Measurements from ENCODE around the gene FBXO9.

Gene FBXO9

DNA sequence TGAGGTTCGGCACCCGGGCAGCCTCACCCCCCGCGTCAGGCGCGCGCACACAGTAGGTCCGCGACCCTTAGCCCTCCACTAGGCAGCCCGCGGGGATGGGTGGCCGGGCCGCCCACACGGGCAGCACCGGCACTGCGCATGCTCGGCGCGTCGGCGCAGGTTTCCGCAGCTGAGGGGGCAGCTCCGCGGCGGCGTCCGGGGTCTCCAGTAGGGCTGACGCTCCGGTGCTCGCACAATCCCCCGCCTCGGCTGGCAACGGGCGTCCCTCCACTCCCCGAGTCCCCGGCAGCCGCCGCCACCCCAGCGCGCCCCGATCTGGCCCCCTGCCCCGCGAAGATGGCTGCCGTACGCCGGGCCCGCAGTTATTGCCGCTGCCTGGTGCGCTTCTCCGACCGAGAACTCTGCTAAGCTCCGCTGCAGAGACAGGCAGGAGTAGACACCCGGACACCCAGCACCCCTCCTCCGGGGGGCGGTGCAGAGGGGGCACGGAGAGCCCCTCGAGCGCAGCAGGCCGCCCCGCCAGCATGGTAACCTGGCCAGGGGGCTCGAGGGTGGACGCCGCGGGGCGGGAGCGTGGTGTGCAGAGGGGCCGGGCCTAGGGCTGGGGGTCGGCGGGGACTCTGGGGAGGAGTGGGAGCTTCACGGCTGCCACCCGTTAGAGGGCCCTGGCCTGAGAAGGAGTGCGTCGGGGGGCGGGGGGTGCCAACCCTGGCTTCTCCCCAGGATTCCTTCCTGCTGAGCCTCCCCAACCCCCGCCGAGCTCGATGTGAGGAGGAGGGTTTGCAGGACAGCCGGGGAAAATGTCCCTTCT lies at the start of gene FBXO9:
FBXO9 (plus strand) TSS at position 139 of the 811 bp plus-strand sequence; CDS start at position 525, 386 bp downstream.
- peak; percentile 82 for DNase-seq

DNA sequence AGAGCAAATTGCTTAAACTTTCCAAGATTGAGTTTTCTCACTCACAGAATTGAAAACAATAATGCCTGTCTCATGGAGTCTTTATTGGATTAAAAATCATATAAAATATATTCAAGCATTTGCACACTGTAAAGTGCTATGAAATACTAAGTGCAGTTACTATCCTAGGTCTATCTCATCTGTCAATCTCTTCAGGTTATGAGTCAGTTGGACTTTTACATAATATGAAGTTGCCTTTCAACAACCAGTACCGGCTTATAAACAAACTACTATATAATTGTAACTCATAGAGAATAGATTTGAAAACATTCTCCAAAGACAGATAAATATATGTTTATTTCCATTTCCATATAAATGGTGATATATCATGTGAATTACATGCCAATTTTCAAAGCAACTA lies 49.7 kb upstream of the FBXO9 start:
- no peak for DNase-seq

DNA sequence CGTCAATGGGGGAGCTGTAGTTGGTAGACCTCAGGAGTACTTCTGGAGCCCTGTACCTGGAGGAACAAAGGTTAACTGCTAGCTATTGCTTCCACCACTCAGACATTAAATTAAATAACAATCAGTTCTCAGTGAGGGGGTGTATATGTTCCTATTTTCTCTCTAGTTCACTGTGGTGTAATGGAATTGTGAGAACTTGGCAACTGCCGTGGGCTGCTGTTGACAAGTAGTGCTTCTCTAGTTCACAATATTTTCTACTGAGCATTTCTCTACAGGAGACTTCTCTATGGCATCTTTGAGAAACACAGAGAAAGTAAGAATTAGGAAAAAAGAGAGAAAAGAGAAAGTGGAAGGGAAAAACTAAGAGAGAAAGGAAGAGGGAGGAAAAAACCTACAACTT lies 46.8 kb upstream of the FBXO9 start:
- DNase-seq, result no peak

DNA sequence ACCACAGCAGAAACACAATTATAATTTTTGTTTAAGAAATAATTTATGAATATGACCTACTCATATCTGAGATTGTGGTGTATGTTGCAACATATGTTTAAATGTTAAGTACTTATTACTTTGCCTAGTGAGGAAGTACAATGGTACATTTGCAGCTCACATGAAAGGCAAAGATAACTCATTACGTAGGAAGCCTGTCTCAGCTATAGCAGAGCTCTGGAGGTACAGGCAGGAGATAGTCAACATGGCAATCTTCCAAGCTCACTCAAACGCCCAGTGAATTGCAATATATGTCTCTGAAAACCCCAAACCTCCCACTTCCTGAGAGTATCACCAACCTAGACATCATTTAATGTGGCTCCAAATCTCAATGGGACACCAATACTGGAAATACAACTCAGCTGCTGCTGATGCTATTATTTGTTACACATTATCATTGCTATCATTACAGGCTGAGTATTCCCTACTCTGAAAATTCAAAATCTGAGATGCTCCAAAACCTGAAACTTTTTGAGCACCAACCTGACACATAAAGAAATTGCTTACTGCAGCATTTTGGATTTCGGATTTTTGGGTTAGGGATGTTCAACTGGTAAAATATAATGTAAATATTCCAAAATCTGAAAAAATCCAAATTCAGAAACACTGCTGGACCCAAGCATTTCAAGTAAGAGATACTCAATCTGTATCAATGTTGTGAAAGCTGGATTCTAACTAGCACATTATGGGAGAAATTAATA lies 45.0 kb upstream of the FBXO9 start:
- DNase-seq, result no peak

DNA sequence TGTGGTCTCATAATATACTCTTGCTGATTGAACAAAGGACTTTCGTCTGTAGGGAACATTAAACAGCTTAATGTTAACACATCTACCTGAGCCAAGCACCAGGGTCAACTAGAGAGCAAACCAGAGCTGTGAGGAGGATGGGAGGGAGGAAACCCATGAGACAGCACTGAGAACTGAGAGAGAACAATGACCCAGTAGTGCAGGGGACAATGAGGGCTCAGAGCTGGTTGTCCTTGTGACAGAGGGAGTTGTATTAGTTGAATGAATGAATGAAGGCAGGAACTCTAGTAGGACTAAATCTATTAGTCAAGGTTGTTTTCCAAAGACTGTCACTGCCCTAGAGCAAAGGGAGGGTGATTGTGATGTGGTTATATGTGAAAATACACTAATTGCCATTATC lies 41.9 kb upstream of the FBXO9 start:
- no peak for DNase-seq

DNA sequence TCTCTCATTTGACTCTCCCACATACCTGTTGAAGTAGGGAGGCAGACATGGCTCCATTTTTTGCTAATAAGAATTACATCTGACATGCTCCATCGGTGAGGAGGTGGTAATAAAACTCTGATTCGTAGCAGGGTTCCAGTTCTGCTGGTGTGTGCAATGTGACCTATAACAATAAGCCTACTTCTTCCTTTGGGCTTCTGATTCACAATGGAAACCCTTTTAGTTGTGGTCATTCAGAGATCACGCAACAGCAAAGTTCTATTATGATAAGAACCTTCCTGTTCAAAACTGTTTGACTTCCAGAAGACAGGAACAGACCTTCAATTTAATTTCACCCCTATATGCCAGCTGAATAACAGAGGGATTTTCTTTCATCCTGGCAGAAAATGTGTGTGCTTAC lies 38.7 kb upstream of the FBXO9 start:
- DNase-seq, result no peak

DNA sequence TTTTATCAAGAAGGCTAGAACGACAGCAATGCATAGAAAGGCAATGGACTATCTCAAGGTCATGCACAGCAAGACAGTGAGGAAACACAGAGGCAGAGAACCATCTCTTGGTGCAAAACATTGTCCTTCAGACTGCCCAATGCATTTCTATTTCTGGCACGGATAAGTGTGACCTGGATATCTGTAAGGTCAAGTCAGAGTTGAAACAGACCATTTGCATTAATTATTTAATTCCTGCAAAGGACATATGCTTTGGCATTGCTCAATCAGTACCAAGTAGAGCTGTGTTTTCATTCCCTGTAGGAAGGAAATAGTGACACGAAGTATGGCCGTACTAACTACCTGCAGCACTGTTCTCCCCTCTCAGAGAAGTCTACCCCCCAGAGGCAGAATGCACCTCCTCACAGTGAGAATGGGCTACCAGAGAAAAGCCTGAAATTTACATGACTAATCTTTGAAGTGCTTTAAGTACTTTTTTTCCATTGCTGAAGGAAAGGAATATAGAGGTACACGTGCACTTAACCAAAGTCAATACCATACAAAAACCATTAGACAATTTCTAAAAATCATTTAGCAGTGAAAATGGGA lies 38.0 kb upstream of the FBXO9 start:
- no peak for DNase-seq

DNA sequence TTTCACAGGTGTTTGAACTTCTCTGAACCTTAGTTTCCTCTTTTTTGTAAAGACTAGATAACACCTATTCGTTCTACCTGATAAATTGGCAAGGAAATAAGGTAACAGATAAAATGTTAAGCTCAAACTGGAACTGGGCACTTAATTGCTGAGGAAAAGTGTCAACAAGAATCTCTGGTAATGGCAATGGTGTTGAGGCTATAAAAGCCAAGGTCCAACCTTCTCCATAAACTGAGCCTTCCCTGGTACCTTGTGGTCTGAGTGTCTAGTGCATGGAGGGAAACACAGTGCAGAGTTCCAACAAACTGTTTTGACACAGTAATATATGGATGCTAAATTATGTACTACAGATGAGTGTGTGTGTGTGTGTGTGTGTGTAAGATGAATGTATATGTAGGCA lies 36.7 kb upstream of the FBXO9 start:
- no peak for DNase-seq

DNA sequence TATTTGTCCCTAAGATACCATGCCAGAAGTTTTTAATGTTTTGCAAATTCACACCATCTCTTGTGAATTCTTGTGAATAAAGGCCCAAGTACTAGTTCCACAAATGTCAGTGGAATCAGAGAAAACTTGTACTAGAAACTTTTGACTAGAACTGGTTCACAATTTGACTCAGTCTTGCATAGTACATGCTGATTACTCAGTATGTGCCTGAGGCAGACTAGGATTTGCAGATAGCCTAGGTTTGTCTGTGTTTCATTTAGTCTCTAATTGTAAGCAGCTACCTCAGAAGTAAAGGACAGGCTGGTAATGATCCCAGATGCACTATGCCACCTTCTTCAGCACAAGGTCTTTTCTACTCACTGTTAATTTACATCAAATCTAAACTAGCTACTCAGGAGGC lies 35.9 kb upstream of the FBXO9 start:
- no peak for DNase-seq

DNA sequence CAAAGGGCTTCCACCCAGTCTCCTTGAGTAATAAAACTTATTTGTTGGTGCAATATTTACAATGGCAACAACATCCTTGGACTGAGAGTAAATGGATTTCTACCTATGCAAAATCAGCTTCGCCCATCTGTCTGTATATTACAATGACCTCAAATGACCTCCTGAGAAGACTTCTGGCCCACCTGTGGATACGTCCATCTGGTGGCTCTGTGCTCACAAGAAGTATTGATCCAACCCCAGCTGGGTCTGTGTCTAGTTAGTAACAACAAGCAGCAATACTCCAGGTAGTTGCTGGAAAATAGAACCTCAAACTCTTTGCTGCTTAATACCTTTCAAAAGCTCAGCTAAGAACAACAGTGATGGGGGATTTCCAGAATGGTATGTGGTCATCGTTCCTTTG lies 35.4 kb upstream of the FBXO9 start:
- no peak for DNase-seq

DNA sequence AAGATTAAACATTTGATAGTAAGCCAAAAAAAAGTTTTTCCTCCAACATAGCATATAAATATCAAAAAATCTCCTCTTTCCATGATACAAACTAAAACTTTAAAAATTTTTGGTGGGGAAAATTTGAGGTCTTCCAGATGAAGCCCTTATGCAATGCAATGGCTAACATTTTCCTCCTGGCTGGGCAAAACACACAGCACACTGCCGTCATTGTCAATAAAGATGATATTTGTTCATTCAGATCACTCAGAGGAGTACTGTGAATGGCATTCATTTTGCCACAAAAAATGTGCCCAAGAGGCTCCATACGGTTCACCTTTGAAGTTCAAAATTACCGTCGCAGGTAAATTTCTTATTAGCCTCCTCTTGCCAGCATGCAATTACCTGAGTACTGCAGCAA lies 33.9 kb upstream of the FBXO9 start:
- DNase-seq, result no peak

DNA sequence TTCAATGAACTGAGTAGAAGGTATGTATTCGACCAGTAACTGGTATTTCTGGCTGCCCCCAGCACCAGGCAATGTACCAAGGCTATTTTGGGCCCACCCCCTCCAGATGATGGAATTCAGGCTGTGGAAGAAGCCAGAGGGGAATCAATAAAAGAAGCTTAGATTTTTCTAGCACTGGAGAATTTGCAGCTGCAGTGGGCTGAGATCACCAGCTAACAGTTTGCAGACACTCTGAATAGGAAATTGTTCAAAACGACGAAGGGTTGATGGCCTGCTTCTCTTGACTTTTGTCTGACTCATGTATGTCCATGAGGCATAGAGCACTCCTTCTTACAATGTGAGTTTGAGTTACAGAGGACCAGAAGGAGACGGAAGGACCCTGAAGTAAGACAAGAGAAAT lies 32.4 kb upstream of the FBXO9 start:
- no peak for DNase-seq

DNA sequence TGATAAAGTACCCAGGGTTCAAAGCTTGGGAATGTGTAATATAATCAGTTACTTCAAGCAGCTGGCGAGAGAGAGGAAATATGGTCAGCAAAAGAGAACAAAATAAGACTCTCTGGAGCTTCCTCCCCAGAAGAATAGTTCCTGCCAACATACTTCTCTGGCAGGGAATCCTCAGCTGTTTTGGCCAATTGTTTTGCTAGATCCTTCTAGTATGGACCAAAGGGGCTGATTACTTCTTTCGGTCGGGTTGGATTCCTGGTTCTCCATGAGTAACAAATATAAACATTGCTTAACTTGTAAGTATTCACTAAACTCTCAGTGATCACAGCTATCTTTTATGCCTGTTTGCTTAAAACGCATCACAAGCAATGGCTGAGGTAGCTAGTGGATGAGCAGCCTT lies 31.4 kb upstream of the FBXO9 start:
- no peak for DNase-seq

DNA sequence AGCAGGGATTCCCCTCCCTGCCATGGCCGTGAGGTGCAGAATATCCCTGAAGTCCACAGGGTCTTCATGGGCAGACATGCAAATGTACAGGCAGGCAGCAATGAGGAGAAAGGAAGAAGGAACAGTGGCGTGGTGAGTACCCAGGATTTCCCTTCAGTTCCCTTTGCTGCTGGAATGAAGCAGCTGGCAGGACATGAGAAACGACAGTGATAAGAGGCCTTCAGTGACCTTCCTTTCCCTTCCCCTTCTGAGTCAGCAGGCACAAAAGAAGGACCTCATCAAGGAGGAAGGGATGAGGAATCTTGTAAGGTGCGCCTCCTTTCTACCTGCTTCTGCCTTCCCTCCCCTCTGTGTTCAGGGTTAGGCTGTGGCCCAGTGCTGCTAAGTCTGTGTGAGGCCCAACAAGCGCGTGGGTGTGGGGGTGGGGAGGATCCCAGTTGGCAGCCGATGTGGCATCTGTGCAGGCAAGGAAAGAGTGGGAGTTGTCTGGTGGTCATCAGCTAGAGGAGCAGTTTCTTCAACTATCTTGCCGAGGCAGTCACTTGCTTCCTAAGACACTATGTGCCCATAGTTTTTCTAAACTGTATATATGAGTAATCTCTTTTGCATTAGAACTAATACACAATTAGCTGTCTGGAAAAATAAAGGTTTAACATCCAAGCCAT lies 29.5 kb upstream of the FBXO9 start:
- DNase-seq, result no peak

DNA sequence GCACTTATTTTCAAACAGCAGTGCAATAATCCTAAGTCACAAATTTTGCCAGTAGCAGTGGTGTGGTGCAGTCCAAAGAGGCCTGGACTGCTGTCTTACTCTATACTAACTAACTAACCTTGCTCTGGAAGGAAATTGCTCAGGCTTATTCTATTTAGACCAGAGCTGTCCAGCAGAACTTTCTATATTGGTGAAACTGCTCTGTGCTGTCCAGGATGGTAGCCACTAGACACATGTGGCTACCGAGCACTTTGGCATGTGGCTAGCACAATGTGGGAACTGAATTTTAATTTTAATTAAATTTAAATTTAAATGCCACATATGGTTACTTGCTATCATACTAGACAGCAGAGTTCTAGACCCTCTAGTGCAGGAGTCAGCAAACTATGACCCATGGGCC lies 27.1 kb upstream of the FBXO9 start:
- no peak for DNase-seq

DNA sequence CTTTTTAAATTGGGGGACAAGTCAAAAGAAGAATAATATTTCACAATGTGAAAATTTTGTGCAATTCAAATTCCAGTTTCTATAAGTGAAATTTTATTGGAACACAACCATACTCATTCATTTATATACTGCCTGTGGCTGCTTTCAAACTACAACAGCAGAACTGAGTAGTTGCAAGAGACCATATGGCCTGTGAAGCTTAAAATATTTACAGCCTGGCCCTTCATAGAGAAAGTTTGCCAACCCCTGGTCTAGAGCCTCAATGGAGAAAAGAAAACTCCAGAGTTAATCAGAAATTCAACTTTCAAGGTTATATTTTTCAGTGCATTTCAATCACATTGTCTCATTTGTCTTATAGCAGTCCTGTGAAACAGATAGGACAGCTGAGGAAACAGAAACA lies 26.6 kb upstream of the FBXO9 start:
- DNase-seq, result no peak

DNA sequence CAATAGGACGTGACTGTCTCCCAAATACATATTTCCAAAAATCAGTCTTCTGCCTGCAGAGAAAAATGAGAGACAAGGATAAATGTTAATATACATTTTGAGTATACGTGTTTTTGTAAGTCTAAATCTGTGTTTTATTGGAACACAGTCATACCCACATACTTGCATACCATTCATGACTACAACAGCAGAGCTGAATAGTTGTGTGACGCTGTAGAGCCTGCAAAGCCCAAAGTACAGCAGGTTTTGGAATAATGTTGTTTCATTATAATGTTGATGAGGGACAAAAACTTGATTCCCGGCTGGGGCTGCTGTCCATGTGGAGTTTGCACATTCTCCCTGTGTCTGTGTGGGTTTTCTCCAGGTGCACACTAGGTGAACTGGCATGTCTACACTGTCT lies 23.8 kb upstream of the FBXO9 start:
- DNase-seq, result no peak

DNA sequence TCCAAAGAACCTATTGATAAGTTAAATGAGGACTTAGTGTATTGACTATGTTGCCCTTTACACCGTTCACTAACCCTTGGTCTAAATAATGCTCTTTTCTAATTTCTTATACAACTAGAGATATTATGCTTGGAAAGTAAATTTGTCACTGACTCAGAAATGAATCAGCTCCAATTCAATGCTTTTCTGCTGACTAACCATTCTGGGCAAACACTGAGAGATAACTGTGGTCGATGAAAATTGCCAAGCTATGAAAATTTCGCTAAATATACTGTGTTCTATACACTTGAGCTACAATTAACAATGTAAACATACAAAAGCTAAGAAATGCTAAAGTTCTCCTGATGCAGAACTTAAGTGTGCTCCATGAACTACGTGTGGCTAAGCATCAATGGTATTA lies 23.1 kb upstream of the FBXO9 start:
- no peak for DNase-seq

DNA sequence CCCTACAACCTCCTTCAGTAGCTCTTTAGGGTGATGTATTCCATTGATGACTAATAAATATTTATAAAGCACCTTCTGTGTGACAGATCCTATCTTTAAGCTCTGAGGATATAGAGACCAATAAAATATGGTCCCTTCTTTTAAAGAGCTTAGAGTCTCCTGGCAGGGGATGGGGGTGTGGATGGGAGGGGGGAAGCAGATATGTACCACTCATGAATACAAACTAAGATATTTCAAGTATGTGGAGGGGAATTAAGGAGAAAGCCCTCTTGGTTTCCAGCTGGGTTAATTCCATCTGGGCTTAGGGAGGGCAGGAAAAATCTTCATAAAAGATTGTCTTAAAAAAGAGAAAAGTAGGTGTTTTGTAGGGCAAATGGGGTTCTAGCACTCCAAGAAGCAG lies 21.6 kb upstream of the FBXO9 start:
- DNase-seq, result no peak

DNA sequence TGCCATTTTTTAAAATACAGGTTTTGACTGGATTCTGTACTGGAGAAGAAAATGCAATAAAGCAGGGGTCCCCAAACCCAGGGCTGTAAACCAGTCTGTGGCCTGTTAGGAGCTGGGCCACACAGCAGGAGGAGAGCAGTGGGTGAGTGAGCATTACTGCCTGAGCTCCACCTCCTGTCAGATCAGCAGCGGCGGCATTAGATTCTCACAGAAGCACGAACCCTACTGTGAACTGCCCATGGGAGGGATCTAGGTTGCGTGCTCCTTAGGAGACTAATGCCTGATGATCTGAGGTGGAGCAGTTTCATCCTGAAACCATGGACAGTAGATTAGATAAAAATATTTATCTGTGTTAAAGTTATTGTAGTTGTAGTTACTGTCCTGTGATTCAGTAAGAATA lies 21.1 kb upstream of the FBXO9 start:
- no peak for DNase-seq

DNA sequence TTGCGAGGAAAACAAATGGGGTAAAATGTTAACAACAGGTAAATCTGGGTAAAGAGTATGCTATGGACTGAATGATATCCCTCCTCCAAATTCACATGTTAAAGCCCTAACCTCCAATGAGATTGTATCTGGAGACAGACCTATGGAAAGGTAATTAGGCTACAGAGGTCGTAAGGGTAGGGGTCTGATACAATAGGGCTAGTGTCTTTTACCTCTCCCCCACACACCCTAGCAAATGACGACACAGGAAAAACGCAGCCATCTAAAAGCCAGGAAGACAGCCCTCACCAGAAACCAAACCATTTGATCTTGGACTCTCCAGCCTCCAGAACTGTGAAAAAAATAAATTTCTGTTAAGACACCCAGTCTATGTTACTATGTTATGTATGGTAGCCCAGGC lies 20.6 kb upstream of the FBXO9 start:
- no peak for DNase-seq

DNA sequence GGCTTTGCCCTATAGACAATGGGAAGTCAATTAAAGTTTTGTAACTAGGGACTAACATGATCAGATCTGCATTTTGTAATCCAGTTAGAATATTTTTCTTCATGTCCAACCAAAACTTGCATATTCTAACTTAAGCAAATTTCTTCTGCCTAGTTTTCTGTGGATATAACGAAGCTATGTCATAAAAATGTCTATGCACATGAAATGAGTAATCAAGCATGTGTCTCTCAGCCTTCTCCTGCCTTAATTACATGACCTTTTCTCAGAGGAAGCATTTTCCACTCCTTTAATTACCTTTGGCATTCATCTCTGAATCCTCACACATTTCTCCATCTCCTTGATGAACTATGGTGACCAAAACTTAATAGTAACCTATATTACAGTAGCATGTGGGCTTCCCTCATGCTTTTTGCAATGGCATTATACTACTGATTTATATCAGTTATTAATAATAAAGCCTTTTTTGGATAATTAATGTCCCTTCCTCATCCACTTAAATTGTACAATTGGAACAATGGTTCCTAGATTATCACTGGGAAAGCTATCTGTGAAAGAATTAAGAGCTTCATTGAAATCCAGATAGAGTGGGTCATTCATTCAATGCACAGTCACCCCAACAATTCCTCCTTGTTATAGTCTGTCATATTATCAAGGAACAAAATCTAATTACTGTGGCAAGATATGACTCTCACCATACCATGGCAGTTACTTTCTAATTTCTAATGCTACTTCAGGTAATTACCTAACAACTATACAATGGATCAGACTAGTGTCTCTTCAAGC lies 19.1 kb upstream of the FBXO9 start:
- DNase-seq, result no peak

Data from NCI-H510A treated with DMSO at 0.1 percent for 48 hours (cell line).